Spleen (tissue), 11 donors: ENCODE results near the gene POMT1. TPM values are rescaled to one million over a fixed set of nuclear protein-coding genes. Genes with fewer than 3 reads are reported as not detected.

Experiments
- DNase-seq: peaks from one replicate; pipeline ENCODE4 v3.0.0-alpha.2; 2020
- H3K27ac ChIP-seq, 8 donors: fragments of 200-600 bp; sonication (generic) in 7 of 8; 1 replicate in 4 of 8; 2 replicates in 4 of 8; pipeline versions ENCODE4 v1.5.0 to v1.8.0; 2016 to 2021; ENCODE audit warnings: inconsistent platforms in 4 of 8, mild to moderate bottlenecking in 4 of 8, moderate library complexity in 1 of 8
- H3K27me3 ChIP-seq, 7 donors: fragments of 200-600 bp; sonication (generic) in 6 of 7; replicated peaks in 1 of 7; 1 replicate in 4 of 7; 2 replicates in 3 of 7; pipeline versions ENCODE4 v1.5.0 to v1.8.0; 2016 to 2021; ENCODE audit warnings: inconsistent platforms in 3 of 7, mild to moderate bottlenecking in 1 of 7
- H3K36me3 ChIP-seq, 6 donors: fragments of 200-600 bp; sonication (generic) in 5 of 6; 1 replicate in 4 of 6; 2 replicates in 2 of 6; pipeline versions ENCODE4 v1.5.0 to v1.8.0; 2016 to 2021; ENCODE audit warnings: inconsistent platforms in 2 of 6
- H3K4me1 ChIP-seq, 6 donors: fragments of 200-600 bp; sonication (generic) in 5 of 6; 1 replicate in 3 of 6; 2 replicates in 3 of 6; pipeline versions ENCODE4 v1.5.0 to v1.8.0; 2016 to 2021; ENCODE audit warnings: inconsistent platforms in 3 of 6
- H3K4me3 ChIP-seq, 8 donors: fragments of 200-600 bp; sonication (generic) in 7 of 8; 1 replicate in 4 of 8; 2 replicates in 4 of 8; pipeline versions ENCODE4 v1.5.0 to v1.8.0; 2016 to 2021; ENCODE audit warnings: inconsistent platforms in 4 of 8, mild to moderate bottlenecking in 4 of 8, moderate library complexity in 2 of 8
- H3K9me3 ChIP-seq, 8 donors: fragments of 200-600 bp; sonication (generic) in 7 of 8; 1 replicate in 4 of 8; 2 replicates in 4 of 8; pipeline versions ENCODE4 v1.5.0 to v1.8.0; 2016 to 2021; ENCODE audit warnings: inconsistent platforms in 4 of 8
- CTCF ChIP-seq, 11 experiments: fragments of 200-600 bp in 7 of 11; fragments of 450-650 bp in 4 of 11; sonication (generic) in 4 of 11; IDR thresholded peaks in 8 of 11; conservative IDR thresholded peaks in 3 of 11; 1 replicate in 7 of 11; 2 replicates in 4 of 11; pipeline versions ENCODE4 v1.4.0 to v1.8.0; 2016 to 2021; ENCODE audit warnings: antibody characterized with exemption in 11 of 11, inconsistent platforms in 4 of 11, mild to moderate bottlenecking in 1 of 11
- POLR2A ChIP-seq, 3 donors: fragments of 450-650 bp; IDR thresholded peaks; one replicate each; pipeline ENCODE4 v1.5.1; 2017; ENCODE audit warnings: antibody characterized with exemption in 3 of 3, mild to moderate bottlenecking in 1 of 3
- POLR2AphosphoS5 ChIP-seq, 3 donors: sonication (generic); formaldehyde crosslinking; IDR thresholded peaks; one replicate each; pipeline ENCODE4 v1.5.1; 2017; ENCODE audit warnings: antibody characterized with exemption in 3 of 3
- WGBS, 5 donors: extraction: QIAGEN DNeasy Blood & Tissue Kit in 3 of 5; methylation state at CpG; one replicate each; pipeline versions ENCODE4 v1.1.5 to v1.1.7; 2013 to 2018; 5-methylcytosine and 5-hydroxymethylcytosine counted together
- intact Hi-C: fragments of 100-400 bp; cut with DNase I; formaldehyde crosslinking; loops from one replicate; pipeline ENCODE4 v1.15.0; 2023; ENCODE audit warnings: low total_unique reads
- polyA plus RNA-seq, 3 donors: library from polyadenylated mRNA; stranded (reverse); fragments of 200-250 nt; gene quantifications; one replicate each; pipeline ENCODE4 v1.2.1, GENCODE V29; 2013
- total RNA-seq, 7 donors: library from RNA; depleted of rRNA in 3 of 7; stranded (reverse); fragments of >200 nt in 3 of 7; fragmentation: NEBNext Ultra II Directional in 4 of 7; extraction: Animal tissue kit (Norgen Biotek cat#: 25700) in 4 of 7; gene quantifications; one replicate each; pipeline versions ENCODE4 v1.1.0 to v1.2.1, GENCODE V29; 2016 to 2021
- donor health status: healthy with polysubstance abuse.
- donor health status: DM: no; HTN: no; CAD: no; lungs with moderate emphysema.
- donor health status: DM: no; HTN: no; CAD: no.
- donor health status: Bipolar disorder and iron deficiency.
- donor health status: healthy.
- donor health status: DM: no; HTN: no; CAD: no.
- donor health status: DM: yes; HTN: yes; CAD: no.

POMT1 gene
- total and polyA plus RNA-seq, 10 donors: 20.4 to 66.5 (median 32.3) TPM

- TF ChIP-seq POLR2AphosphoS5 (IDR thresholded peaks at IDR 0.05) (peak in 1 of 3 donors; percentile 3), CTCF (IDR thresholded peaks at IDR 0.05 in 8 of 11, conservative IDR thresholded peaks at IDR 0.05 in 3 of 11) (no peak)
- peaks cover 0 to 15% (median 2%) of the 10 kb centered on the region in 6 donors for H3K4me1 ChIP-seq
These were observed 20.3 kb downstream of the POMT1 start for GRCh38 chr9:131523086-131523388.

GRCh38 chr9:131523451-131524435 lies 21.0 kb downstream of the POMT1 start:
- H3K36me3 ChIP-seq: peaks cover 0 to 100% (median 96%) of the 10 kb centered on the region in 6 donors
- intact Hi-C loops: no loop called here
- TF ChIP-seq POLR2AphosphoS5 (IDR thresholded peaks at IDR 0.05): peak in 2 of 3 donors; percentile 6 to 62
- no peak for TF ChIP-seq POLR2A (IDR thresholded peaks at IDR 0.05)
- no peak for TF ChIP-seq CTCF (IDR thresholded peaks at IDR 0.05 in 8 of 11, conservative IDR thresholded peaks at IDR 0.05 in 3 of 11)
- DNase-seq: no peak
- no peaks in the 10 kb centered on the region for H3K27me3 ChIP-seq
- H3K9me3 ChIP-seq: no peaks in the 10 kb centered on the region
- H3K27ac ChIP-seq: no peak overlapping the region
- H3K4me3 ChIP-seq: no peak overlapping the region
- H3K4me1 ChIP-seq: peaks cover 0 to 13% (median under 1%) of the 10 kb centered on the region in 6 donors
- 87 to 89% (median 88%) methylated on average over 26 to 29 of the region's 29 CpGs for WGBS, 5 donors

More at GRCh38 chr9:131523086-131523388, 20.3 kb downstream of the POMT1 start:
- no peak overlapping the region for H3K4me3 ChIP-seq
- intact Hi-C loops: no loop called here
- no peaks in the 10 kb centered on the region for H3K9me3 ChIP-seq
- 91 to 95% (median 93%) methylated on average over 9 of the region's 9 CpGs for WGBS, 5 donors
- DNase-seq: no peak
- H3K27ac ChIP-seq: no peak overlapping the region
- no peaks in the 10 kb centered on the region for H3K27me3 ChIP-seq
- H3K36me3 ChIP-seq: peaks cover 0 to 100% (median 96%) of the 10 kb centered on the region in 6 donors

- WGBS, 5 donors: 78 to 90% (median 86%) methylated on average over 6 to 23 of the region's 23 CpGs
- DNase-seq: no peak
- TF ChIP-seq POLR2A (IDR thresholded peaks at IDR 0.05): no peak
- peak in 1 of 3 donors; percentile 41 for TF ChIP-seq POLR2AphosphoS5 (IDR thresholded peaks at IDR 0.05)
- Histone ChIP-seq H3K27me3 (no peaks in the 10 kb centered on the region), H3K9me3 (no peaks in the 10 kb centered on the region), H3K27ac (no peak overlapping the region), H3K36me3 (peaks cover 0 to 100% (median 94%) of the 10 kb centered on the region in 6 donors), H3K4me1 (peaks cover 2 to 16% (median 7%) of the 10 kb centered on the region in 6 donors), H3K4me3 (no peak overlapping the region)
- intact Hi-C loops: no loop called here
These were observed 22.1 kb downstream of the POMT1 start for GRCh38 chr9:131524665-131525315.

DNA sequence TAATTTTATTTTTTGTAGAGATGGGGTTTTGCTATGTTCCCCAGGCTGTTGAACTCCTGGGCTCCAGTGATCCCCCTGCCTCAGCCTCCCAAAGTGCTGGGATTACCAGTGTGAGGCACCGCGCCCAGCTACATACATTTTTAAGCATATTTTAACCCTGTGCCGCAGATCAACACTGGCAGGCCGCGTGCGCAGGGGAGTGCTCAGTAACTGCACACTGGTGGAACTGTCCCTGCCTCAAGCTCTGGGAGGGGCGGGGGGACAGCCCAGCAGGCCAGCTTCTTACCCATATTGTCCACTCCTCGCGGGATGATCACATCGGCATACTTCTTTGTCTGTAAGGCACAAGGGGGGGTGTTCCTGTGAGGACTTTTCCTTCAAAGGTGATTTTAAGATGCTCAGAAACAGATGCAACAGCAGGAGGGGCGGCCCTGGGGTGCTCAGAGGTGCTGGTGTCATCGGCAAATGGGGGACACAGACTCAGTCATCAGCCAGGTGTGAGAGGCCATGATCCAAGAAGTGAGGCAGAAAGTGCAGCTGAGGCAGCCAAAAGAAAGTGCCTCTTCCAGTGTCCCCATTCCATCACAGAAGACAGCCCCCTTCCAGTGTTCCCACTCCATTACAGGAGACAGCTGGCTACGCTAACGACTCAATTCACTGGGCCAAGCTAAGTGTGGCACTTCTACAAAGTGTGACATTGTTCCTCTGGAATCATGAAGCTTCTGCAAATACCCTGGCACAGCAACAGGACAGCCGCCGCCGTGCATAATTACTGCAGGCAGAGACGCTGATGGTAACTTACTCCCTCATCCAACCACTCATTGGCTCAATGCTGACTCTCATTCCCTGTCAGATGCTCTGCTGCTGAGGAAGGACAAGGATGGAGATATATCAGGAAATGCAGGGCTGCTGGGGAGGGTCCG lies 23.2 kb downstream of the POMT1 start:
- no peak overlapping the region for H3K27ac ChIP-seq
- intact Hi-C loops: no loop called here
- H3K9me3 ChIP-seq: no peaks in the 10 kb centered on the region
- WGBS, 5 donors: 91 to 94% (median 91%) methylated on average over 19 of the region's 19 CpGs
- H3K36me3 ChIP-seq: peaks cover 0 to 92% (median 84%) of the 10 kb centered on the region in 6 donors
- no peak overlapping the region for H3K4me3 ChIP-seq
- no peaks in the 10 kb centered on the region for H3K27me3 ChIP-seq
- TF ChIP-seq POLR2A (IDR thresholded peaks at IDR 0.05): no peak
- TF ChIP-seq POLR2AphosphoS5 (IDR thresholded peaks at IDR 0.05): no peak
- no peak for TF ChIP-seq CTCF (IDR thresholded peaks at IDR 0.05 in 8 of 11, conservative IDR thresholded peaks at IDR 0.05 in 3 of 11)
- H3K4me1 ChIP-seq: peaks cover 9 to 26% (median 16%) of the 10 kb centered on the region in 6 donors
- DNase-seq: no peak
